ENCODE results near the gene PLLP.
A peak's percentile ranks its signal among the peaks of the same experiment; 100 is the strongest.

The PLLP gene

GRCh38 chr16:57283214-57283958 is 1.1 kb downstream of the PLLP start:
- DNase-seq (ENCODE audit: low spot score) = peak; percentile 35
- POLR2A ChIA-PET (ENCODE audit: low non-redundant PET) = interaction anchor here (0.8 kb wide), 1 partner anchor 28 kb away, joined by 3 read pairs; no protein-coding TSS in a partner anchor
- CTCF ChIA-PET = interaction anchor here (0.5 to 0.7 kb wide), 3 partner anchors 40 to 64 kb away, joined by 3 to 4 read pairs (median 3); no protein-coding TSS in a partner anchor
- peak overlapping the region; percentile 74 for H3K27ac ChIP-seq
- TF ChIP-seq CTCF (conservative IDR thresholded peaks at IDR 0.05; ENCODE audit: low read depth) = no peak

- ChIA-PET POLR2A (ENCODE audit: low non-redundant PET) (interaction anchor here (0.8 kb wide), 1 partner anchor 27 kb away, joined by 3 read pairs; no protein-coding TSS in a partner anchor), CTCF (interaction anchor here (1.0 kb wide), 1 partner anchor 13 kb away, joined by 3 read pairs; no protein-coding TSS in a partner anchor)
- no peak for TF ChIP-seq CTCF (conservative IDR thresholded peaks at IDR 0.05; ENCODE audit: low read depth)
- peak overlapping the region; percentile 74 for H3K27ac ChIP-seq
- no peak for DNase-seq (ENCODE audit: low spot score)
Measured at GRCh38 chr16:57282510-57283213, 1.8 kb downstream of the PLLP start.

GRCh38 chr16:57281791-57282190 is 2.7 kb downstream of the PLLP start:
- TF ChIP-seq CTCF (conservative IDR thresholded peaks at IDR 0.05; ENCODE audit: low read depth) = no peak
- DNase-seq (ENCODE audit: low spot score) = no peak
- ChIA-PET CTCF (interaction anchor here (1.0 kb wide), 1 partner anchor 13 kb away, joined by 3 read pairs; no protein-coding TSS in a partner anchor), POLR2A (ENCODE audit: low non-redundant PET) (no interaction called here)
- peak overlapping the region; percentile 74 for H3K27ac ChIP-seq

- peak overlapping the region; percentile 98 for H3K27ac ChIP-seq
- CTCF ChIA-PET = interaction anchor here (0.6 to 1.5 kb wide), 3 partner anchors 20 to 55 kb away, joined by 3 to 6 read pairs (median 3); no protein-coding TSS in a partner anchor
- POLR2A ChIA-PET (ENCODE audit: low non-redundant PET) = interaction anchor here (0.5 kb wide), 1 partner anchor 9 kb away, joined by 3 read pairs; no protein-coding TSS in a partner anchor
- TF ChIP-seq CTCF (conservative IDR thresholded peaks at IDR 0.05; ENCODE audit: low read depth) = no peak
- no peak for DNase-seq (ENCODE audit: low spot score)
Measured at GRCh38 chr16:57279780-57280638, 4.5 kb downstream of the PLLP start.

- no peak for DNase-seq (ENCODE audit: low spot score)
- TF ChIP-seq CTCF (conservative IDR thresholded peaks at IDR 0.05; ENCODE audit: low read depth) = no peak
- CTCF ChIA-PET = no interaction called here
- H3K27ac ChIP-seq = peak overlapping the region; percentile 98
- POLR2A ChIA-PET (ENCODE audit: low non-redundant PET) = no interaction called here
Measured at GRCh38 chr16:57278494-57278893, 6.0 kb downstream of the PLLP start.

Data from RWPE1 (cell line).